Measurements from ENCODE around the gene CGB2.
"Not testable (repeated sequence)": the region's sequence is repeated elsewhere in the genome, so short reads cannot be mapped to it uniquely, and the experiment has no call there.

The CGB2 gene

GRCh38 chr19:49014123-49014869, 17.4 kb upstream of the CGB2 start:
- TF ChIP-seq TAF1 (IDR thresholded peaks at IDR 0.05; ENCODE audit: borderline replicate concordance, low read depth, low read length) (no peak), POLR2AphosphoS5 (IDR thresholded peaks at IDR 0.05; ENCODE audit: low read depth, low read length) (no peak), POLR2A (IDR thresholded peaks at IDR 0.05; ENCODE audit: low read depth, low read length) (no peak)
- no peak for FAIRE-seq
- no peak for DNase-seq (ENCODE audit: insufficient read length)

- TF ChIP-seq POLR2AphosphoS5 (IDR thresholded peaks at IDR 0.05; ENCODE audit: low read depth, low read length): no peak
- no peak for TF ChIP-seq POLR2A (IDR thresholded peaks at IDR 0.05; ENCODE audit: low read depth, low read length)
- no peak for TF ChIP-seq TAF1 (IDR thresholded peaks at IDR 0.05; ENCODE audit: borderline replicate concordance, low read depth, low read length)
- DNase-seq (ENCODE audit: insufficient read length): no peak
- FAIRE-seq: no peak
These were observed 16.8 kb upstream of the CGB2 start for GRCh38 chr19:49014870-49015255.

GRCh38 chr19:49016067-49016839, 15.4 kb upstream of the CGB2 start:
- FAIRE-seq: no peak
- DNase-seq (ENCODE audit: insufficient read length): no peak
- TF ChIP-seq POLR2A (IDR thresholded peaks at IDR 0.05; ENCODE audit: low read depth, low read length) (no peak), TAF1 (IDR thresholded peaks at IDR 0.05; ENCODE audit: borderline replicate concordance, low read depth, low read length) (no peak), POLR2AphosphoS5 (IDR thresholded peaks at IDR 0.05; ENCODE audit: low read depth, low read length) (no peak)

- no peak for FAIRE-seq
- no peak for DNase-seq (ENCODE audit: insufficient read length)
- TF ChIP-seq POLR2A (IDR thresholded peaks at IDR 0.05; ENCODE audit: low read depth, low read length) (no peak), TAF1 (IDR thresholded peaks at IDR 0.05; ENCODE audit: borderline replicate concordance, low read depth, low read length) (no peak), POLR2AphosphoS5 (IDR thresholded peaks at IDR 0.05; ENCODE audit: low read depth, low read length) (no peak)
These were observed 14.5 kb upstream of the CGB2 start, which contains the start of gene LHB for GRCh38 chr19:49017041-49017665. TSS of gene LHB (minus strand) at chr19:49017091. CDS start at chr19:49017081, 10 bp downstream.

GRCh38 chr19:49017666-49018351, 13.9 kb upstream of the CGB2 start:
- TF ChIP-seq POLR2A (IDR thresholded peaks at IDR 0.05; ENCODE audit: low read depth, low read length) (no peak), POLR2AphosphoS5 (IDR thresholded peaks at IDR 0.05; ENCODE audit: low read depth, low read length) (no peak), TAF1 (IDR thresholded peaks at IDR 0.05; ENCODE audit: borderline replicate concordance, low read depth, low read length) (no peak)
- FAIRE-seq: no peak
- DNase-seq (ENCODE audit: insufficient read length): peak; percentile 85

- FAIRE-seq: peak; percentile 90
- not testable (repeated sequence) for DNase-seq (ENCODE audit: insufficient read length)
These were observed 13.1 kb upstream of the CGB2 start for GRCh38 chr19:49018388-49019241.

GRCh38 chr19:49019242-49019932, 12.3 kb upstream of the CGB2 start:
- TF ChIP-seq TAF1 (IDR thresholded peaks at IDR 0.05; ENCODE audit: borderline replicate concordance, low read depth, low read length): no peak
- no peak for TF ChIP-seq POLR2A (IDR thresholded peaks at IDR 0.05; ENCODE audit: low read depth, low read length)
- TF ChIP-seq POLR2AphosphoS5 (IDR thresholded peaks at IDR 0.05; ENCODE audit: low read depth, low read length): no peak
- FAIRE-seq (no peak), DNase-seq (ENCODE audit: insufficient read length) (peak; percentile 70)

- DNase-seq (ENCODE audit: insufficient read length): no peak
- FAIRE-seq: no peak
- no peak for TF ChIP-seq TAF1 (IDR thresholded peaks at IDR 0.05; ENCODE audit: borderline replicate concordance, low read depth, low read length)
- no peak for TF ChIP-seq POLR2AphosphoS5 (IDR thresholded peaks at IDR 0.05; ENCODE audit: low read depth, low read length)
- no peak for TF ChIP-seq POLR2A (IDR thresholded peaks at IDR 0.05; ENCODE audit: low read depth, low read length)
These were observed 11.3 kb upstream of the CGB2 start for GRCh38 chr19:49020342-49020741.

GRCh38 chr19:49020931-49021895, 10.5 kb upstream of the CGB2 start:
- FAIRE-seq (no peak), DNase-seq (ENCODE audit: insufficient read length) (no peak)
- TF ChIP-seq TAF1 (IDR thresholded peaks at IDR 0.05; ENCODE audit: borderline replicate concordance, low read depth, low read length): no peak
- TF ChIP-seq POLR2AphosphoS5 (IDR thresholded peaks at IDR 0.05; ENCODE audit: low read depth, low read length): no peak
- no peak for TF ChIP-seq POLR2A (IDR thresholded peaks at IDR 0.05; ENCODE audit: low read depth, low read length)

All from GM12892 (cell line).